GM19372 (cell line): ENCODE measurements around the gene NTSR2.

ENCODE experiments used
- ATAC-seq: cut with Tn5 transposase; IDR thresholded peaks from one replicate; pipeline ENCODE4 v1.9.1; 2021; ENCODE audit warnings: mild to moderate bottlenecking, low read depth, moderate library complexity; ENCODE audit not compliant: unreplicated experiment

Gene NTSR2, protein sequence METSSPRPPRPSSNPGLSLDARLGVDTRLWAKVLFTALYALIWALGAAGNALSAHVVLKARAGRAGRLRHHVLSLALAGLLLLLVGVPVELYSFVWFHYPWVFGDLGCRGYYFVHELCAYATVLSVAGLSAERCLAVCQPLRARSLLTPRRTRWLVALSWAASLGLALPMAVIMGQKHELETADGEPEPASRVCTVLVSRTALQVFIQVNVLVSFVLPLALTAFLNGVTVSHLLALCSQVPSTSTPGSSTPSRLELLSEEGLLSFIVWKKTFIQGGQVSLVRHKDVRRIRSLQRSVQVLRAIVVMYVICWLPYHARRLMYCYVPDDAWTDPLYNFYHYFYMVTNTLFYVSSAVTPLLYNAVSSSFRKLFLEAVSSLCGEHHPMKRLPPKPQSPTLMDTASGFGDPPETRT

DNA sequence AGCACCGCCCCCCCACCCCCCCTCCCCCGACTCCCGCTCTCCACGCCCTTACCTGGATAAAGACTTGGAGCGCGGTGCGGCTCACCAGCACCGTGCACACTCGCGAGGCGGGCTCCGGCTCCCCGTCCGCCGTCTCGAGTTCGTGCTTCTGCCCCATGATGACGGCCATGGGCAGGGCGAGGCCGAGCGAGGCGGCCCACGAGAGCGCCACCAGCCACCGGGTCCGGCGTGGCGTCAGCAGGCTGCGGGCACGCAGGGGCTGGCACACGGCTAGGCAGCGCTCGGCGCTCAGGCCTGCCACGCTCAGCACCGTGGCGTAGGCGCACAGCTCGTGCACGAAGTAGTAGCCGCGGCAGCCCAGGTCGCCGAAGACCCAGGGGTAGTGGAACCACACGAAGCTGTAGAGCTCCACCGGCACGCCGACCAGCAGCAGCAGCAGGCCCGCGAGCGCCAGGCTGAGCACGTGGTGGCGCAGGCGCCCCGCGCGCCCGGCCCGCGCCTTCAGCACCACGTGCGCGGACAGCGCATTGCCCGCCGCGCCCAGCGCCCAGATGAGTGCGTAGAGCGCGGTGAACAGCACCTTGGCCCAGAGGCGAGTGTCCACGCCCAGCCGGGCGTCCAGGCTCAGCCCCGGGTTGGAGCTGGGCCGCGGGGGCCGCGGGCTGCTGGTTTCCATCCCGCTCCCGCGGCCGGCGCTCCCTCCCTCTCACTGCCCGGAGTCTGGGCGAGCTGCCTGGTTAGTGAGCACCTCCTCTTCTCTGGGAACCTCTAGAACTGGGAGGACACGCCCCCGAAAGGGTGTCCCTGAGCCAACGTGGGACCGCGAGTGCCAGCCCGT is at the start of gene NTSR2:
Gene NTSR2 (minus strand): TSS at position 742 of the 838 bp plus-strand sequence. CDS start 66 bp downstream, at position 676.
- ATAC-seq: no peak

DNA sequence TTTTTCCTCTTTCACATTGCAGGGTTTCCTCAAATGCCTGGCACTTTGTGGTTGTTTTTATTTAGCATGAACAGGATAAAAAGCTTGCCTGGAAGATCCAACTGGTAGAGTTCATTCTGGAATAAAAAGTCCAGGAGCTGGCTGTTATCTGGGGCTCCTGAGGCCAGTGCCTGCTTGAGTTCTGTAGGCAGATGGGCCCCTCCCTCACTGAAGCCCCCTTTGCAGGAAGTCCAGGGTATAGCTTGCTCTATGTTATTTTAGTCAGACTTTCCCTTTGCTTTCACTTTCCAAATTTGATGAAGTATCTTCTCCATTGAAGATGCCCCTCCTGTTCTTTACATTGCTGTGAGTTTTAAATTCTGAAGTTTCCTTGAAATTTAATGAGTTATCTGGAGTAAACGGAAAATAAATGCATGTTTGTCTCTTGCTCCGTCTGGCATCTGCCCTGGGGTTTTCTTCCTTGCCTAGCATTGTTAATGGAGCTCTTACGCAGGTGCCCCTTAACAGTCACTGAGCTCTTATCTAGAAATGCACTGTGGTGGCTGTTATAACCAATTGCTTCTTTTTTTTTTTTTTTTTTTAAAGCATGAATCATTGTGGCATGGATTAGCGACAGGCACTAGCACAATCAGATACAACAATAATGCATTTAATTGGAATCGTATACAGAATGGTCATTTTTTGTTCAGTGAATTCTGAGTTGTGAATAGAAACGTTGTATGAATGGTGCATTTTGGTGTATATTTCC is 49.4 kb upstream of the NTSR2 start:
- ATAC-seq: no peak

DNA sequence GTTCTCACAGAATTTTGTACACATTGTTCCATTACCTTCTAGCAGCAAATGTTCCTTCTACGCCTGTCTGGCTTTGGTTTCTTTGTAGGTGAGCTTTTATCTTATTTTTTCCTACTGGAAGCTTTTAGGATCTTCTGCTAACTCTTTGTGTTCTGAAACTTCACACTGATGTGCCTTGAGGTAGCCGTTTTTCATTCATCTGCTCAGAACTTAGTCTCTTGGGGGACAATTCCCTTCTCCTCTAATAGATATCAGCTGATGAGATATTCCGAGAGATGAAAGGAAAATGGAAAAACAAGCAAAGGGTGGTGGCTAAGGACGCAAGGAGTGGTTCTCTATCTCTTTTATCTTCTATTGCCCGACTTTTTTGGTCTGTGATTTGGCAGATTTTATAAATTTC is 48.6 kb upstream of the NTSR2 start:
- ATAC-seq: no peak

DNA sequence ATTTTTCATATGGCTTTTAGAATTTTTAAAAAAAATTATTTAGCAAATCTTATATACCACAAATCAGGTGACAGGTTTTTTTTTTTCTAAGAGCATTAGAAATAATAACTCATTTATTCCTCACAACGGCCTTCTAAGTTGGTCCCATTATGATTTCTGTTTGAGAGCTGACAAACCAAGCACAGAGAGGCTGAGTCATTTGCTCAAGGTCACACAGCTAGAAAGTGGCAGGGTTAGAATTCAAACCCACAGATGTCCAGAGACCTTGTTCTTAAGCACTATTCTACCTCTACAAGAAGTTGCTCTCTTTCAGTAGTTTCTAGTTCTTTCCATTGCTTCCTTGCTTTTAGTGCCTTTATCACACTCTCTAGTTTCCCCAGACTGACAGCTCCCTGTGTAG is 47.6 kb upstream of the NTSR2 start:
- ATAC-seq: no peak

DNA sequence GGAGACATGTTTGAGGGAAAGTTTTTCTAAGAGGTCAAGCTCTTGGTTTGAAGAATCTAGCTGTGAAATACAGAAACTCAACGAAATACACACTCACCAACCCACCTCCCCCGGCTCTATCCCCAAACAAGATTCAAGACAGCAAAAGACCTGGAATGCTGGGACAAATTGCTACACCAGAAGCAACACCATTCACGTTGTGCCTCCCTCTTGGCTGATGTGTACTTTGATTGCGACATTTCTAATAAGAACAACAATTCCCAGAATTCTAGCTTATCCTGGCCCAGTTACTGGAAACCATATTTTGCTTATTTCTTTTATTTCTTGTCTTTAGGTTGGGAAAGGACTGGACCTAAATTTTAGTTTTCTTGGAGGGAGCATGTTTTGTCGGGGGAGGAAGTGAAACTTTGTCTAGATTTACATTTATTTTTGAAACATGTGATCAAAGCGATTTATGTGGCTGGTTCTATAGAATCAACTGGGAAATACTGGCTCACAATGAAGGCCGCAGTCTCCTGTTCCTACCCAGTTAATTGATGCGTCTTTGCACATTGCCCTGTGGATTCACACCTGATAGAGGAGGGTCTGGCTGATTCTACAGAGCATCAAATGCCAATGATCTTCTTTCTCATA is 46.8 kb upstream of the NTSR2 start:
- ATAC-seq: no peak

DNA sequence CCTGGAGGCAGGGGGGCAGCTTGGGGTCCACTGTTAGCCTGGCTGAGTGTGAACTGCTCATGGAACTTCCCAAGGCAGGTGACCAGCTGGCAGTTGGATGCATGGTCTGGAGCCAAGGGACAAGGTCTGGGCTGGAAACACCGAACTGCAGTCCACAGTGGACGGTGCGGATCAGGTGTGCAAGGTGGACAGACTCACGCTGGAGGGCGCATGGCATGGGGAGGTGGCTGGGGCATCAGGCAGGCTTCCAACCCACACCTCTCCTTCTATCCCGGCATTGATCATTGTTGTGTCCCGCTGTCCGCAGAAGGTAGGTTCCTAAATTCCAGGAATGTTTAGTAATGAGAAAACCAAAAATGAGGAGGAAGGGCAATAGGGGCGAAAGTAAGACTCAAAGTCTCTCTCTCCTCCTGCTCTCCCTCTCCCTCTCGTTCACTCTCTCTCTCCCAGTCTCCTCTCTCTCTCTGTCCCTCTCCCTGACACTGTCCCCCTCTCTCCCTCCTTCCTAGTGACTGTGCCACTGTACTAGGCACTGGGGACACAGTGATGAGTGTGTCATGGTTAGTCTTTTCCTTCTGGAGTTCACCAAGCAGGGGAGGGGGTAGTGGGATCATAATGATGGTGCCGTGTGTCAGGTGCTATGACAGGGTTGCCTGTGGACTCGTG is 46.1 kb upstream of the NTSR2 start:
- no peak for ATAC-seq

DNA sequence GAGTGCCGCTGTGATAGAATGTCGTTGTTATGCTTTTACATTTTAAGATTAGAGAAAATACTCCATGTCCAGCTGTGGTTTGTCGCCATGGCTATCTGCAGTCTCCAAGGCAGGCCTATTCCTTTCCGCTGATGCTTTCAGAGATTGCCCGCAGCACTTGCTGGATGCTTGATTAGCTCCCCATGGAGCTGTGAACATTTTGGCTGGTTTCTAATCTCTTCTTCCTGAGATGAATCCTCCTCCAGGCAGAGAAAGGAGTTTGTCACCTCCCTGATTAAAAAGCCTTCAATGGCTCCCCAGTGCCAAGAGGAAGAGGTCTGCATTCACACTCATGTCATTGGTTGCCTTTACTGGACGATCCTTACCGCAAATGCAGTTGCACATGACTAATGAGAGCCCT is 43.8 kb upstream of the NTSR2 start:
- ATAC-seq: no peak

DNA sequence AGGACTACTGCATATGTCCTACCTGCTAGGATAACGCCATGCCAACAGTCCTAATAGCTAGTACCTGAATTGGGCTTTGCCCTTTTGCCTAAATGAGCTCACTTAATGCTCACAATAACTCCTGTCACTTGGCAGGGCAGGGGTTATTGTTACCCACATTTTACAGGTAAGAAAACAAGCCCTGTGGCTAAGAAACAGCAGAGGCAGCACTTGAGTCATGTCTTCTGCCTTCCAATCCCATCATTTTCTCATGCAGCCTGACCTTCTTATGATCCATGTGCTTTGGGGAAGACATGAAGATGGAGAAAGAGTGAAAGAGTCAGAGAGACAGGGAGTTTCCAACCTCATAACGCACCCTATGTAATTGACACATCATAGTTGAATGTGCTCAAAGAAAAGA is 42.9 kb upstream of the NTSR2 start:
- ATAC-seq: no peak

DNA sequence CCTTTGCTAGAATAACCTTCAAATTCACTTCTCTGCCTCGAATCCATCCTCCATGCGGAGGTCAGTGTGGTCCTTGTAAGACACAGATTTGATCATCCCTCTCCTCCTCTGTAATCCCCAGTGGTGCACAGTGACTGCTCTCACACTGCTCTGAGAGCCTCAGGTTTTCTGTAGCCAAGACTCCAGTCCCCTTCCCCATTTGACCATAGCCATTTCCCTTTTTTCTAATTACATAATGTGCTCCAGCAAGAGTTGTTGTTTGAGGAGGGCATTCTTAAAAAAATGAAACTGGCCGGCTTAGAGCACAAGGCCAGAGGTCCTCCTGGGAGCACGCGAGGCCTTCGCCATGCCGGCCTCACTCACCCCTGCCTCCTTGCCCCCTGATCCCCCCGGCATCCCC is 41.8 kb upstream of the NTSR2 start:
- no peak for ATAC-seq

DNA sequence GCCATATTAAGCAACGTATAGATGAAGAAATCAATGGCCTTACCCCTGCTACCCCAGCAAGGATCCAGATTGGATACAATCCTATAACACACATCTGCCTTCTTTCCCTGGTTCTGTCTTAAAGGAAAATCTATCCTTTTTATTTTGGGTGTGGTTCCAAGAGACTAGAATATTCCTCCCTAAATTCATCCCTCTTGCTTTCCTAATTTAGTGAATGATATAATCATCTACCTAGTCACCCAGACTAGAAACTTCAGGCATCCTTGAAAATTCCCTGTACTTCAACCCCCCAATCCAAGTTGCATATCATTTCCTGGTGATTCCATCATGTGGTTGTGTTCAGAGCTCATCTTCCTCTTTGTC is 41.3 kb upstream of the NTSR2 start:
- no peak for ATAC-seq

DNA sequence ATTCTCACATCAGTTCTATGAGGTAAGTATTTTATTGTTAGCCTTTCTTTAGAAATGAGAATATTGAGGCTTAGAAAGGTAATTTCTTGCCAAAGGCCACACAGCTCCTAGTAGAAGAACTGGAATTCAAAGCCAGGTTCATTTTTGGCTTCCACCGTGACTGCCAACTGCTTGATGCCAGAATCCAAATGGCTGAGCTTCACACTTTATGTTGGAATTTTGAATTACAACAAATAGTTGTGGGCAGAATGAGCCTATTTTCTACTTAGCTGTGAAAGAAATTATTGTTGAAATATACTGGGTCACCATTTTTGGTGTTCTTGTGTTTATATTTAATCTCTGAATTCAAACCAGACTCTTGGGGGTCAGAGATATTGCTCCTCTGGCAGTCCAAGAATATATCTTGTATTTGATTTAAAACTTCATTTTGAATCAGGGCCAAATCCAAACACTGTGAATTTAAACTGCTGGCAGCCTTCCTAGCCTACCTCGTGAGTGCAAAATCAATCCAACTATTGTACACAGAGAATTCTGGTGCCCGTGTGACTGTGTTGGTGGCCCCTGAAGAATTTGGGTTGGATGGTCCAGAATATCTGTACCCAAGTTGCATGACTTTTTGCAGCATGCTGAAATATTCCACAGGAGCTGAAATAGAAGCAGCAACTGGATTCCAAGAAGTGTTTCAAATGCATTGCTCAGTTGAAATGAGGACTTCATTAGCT is 40.8 kb upstream of the NTSR2 start:
- no peak for ATAC-seq

DNA sequence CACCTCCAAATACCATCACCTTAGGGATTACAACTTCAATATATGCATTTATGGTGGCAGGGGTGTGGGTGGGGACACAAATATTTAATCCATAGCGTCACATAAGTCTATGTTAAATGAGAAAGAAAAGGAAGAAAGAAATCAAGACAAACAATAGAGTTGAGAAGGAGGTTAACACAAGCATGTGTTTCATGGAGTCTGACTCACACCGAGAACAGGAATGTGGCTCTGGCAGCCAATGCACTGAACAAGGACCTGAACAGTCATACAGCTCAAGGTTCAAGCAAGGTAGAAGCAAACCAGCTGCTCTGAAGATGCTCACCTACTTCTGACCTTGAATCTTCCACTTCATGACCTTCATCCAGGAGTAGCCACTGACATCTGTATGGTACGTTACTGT is 40.2 kb upstream of the NTSR2 start:
- ATAC-seq: no peak

DNA sequence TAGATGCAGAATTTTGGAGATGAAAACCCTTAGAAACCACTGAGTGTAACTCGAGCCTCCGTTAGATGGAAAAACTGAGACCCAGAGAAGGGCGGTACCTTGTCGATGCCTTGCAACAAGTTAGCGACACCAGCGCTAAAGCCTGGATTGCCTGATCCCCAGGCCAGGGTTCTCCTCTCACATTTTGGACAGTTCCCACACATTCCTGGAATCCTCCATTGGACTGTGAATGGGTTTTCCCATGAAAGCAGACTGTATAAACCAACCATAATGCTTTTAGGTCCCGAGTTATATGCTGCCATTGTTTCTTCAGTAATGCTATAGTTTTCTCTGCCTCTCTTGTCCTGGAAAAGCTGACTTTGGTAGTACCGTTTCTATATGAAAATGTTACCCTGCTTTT is 39.3 kb upstream of the NTSR2 start:
- no peak for ATAC-seq

DNA sequence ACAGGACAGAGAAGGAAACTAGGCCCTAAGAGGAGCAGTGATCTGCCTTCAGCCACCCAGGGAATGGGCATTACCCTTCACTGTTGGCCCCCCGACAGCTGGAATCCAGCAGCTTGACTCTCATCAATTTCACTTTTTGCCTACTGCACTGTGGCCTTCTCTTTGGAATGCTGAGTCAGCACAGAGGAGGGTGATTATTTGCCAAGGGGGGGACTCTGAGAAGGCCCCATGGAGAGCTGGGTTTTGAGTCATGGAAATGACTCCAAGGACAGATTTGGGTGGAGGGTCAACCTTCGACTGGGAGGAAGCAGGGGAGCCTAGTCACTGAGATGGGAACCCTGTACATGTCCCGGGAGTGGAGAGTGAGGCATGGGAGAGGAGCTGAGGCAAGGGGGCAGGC is 38.1 kb upstream of the NTSR2 start:
- ATAC-seq: no peak

DNA sequence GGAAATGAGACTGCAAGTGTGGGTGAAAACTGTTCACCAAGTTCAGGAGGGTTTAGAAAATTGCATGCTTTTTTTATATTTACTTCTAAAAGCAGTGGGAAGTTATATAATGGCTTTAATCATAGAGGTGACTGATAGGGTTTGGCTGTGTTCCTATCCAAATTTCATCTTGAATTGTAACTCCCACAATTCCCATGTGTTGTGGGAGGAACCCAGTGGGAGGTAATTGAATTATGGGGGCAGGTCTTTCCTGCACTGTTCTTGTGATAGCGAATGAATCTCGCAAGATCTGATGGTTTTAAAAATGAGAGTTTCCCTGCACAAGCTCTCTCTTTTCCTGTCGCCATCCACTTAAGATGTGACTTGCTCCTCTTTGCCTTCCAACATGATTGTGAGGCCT is 35.7 kb upstream of the NTSR2 start:
- no peak for ATAC-seq

DNA sequence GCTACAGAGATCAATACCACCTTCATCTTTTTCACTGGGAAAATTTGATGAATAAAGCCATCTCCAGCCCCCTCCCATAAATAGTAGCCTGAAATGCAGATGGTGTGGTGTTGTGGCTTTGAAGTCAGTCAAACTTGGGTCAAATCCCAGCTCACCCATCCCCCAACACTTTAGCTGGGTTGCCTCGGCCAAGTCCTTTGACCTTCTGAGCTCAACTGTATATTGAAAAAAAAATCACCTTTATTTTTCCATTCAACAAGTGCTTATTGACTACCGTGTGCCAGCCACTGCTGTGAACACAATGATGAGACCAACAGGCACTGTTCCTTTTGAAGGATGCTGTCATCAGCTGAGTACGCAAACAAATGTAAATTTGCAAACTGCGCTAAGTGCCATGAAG is 35.1 kb upstream of the NTSR2 start:
- ATAC-seq: no peak

DNA sequence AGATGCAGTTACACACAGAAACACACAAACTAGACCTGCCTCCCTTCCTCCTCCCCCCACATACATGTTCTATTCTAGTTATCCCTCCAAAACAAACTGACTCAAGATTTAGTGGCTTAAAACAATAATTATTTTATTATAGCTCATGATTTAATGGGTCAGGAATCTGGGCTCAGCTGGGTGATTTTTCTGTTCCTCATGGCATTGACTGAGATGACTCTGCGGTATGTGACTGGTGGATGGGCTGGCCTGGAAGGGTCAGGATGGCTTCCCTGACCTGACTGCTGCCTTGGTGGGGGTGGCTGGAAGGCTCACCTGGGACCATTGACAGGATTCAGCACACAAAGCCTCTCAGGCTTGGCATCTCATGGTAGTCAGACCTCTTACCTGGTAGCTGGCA is 33.7 kb upstream of the NTSR2 start:
- no peak for ATAC-seq

DNA sequence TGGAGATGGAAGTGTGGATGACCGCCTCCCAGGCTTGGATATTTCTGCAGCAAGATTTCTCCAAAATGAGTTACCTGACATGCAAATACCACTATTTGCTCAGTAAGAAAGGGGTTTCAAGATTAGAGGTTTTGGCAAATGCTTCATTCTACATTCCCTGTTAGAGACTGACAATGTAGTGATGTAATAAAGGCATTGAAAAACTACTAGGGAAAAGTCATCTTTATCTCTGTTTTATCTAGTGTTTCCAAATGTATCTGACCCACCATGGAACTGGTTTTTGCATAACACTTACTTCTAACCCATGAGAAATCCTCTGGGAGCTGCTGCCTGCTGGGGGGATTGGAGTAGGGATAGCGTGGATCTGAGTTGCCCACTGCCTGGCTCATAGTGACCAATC is 33.0 kb upstream of the NTSR2 start:
- no peak for ATAC-seq

DNA sequence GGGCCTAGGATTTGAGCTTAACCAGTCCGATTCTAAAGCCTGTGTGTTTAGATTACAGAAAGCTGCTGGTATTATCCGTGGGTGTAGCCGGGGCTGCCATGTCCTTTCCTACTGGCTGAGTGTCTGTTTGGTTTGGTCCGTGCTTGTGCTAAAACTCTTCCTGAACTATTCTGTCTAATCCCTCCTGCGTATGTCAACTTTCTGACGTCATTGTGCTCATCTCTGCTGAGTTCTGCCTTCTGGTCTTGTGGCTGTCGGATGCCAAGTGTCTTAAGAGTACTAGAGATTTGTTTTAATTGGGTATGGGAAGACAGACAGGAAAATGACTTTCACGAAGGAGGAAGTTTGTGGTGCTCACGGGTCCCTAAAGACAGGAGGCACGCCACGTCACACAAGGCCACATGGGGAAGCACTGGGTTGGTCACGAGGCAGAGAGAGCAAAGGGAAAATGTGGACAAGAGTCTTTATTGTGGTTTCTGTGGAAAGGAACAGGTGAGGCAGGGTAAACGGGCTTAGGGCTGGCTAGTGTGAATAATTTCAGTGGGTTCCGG is 31.8 kb upstream of the NTSR2 start:
- ATAC-seq: no peak
